Retinal pigment epithelial cell (primary cell): ENCODE data around the gene PRKG2.

Experiments
- DNase-seq: peaks from one replicate; pipeline ENCODE4 v3.0.0-alpha.2; 2010; ENCODE audit warnings: low read depth
- H3K4me3 ChIP-seq: 2 replicates; pipeline ENCODE4 v1.5.1; 2011; ENCODE audit warnings: mild to moderate bottlenecking, low read length, control low read depth, moderate library complexity
- TF ChIP-seq, protein P1 (sequence below): conservative IDR thresholded peaks from 2 replicates; pipeline ENCODE4 v1.5.1; 2011; ENCODE audit warnings: low read depth, low read length, control low read depth, inconsistent platforms

Gene PRKG2

DNA sequence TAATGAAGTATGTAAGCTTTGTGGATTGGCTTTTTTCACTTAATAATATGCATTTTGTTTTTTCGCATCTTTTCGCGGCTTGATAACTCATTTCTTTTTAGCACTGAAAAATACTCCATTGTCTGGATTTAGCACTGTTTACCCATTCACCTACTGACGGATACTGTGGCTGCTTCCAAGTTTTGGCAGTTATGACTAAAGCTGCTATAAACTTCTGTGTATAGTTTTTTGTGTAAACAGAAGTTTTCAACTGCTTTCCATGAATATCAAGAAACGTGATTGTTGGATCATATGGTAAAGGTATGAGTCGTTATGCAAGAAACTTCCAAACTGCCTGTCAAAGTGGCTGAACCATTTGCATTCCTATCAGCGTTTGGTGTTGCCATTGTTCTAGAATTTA lies 96.9 kb downstream of the PRKG2 start:
- TF ChIP-seq, protein P1, sequence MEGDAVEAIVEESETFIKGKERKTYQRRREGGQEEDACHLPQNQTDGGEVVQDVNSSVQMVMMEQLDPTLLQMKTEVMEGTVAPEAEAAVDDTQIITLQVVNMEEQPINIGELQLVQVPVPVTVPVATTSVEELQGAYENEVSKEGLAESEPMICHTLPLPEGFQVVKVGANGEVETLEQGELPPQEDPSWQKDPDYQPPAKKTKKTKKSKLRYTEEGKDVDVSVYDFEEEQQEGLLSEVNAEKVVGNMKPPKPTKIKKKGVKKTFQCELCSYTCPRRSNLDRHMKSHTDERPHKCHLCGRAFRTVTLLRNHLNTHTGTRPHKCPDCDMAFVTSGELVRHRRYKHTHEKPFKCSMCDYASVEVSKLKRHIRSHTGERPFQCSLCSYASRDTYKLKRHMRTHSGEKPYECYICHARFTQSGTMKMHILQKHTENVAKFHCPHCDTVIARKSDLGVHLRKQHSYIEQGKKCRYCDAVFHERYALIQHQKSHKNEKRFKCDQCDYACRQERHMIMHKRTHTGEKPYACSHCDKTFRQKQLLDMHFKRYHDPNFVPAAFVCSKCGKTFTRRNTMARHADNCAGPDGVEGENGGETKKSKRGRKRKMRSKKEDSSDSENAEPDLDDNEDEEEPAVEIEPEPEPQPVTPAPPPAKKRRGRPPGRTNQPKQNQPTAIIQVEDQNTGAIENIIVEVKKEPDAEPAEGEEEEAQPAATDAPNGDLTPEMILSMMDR, result no peak
- DNase-seq, result no peak

DNA sequence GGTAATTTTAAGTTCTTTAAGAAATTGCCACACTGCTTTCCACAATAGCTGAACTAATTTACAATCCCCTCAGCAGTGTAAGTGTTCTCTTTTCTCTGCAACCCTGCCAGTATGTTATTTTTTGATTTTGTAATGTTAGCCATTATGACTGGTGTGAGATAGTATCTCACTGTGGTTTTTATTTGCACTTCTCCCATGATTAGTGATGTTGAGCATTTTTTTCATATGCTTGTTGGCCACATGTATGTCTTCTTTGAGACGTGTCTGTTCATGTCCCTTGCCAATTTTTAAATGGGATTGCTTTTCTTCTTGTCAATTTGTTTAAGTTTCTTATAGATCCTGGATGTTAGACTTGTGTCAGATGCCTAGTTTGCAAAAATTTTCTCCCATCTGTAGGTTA lies 98.5 kb downstream of the PRKG2 start:
- no peak for DNase-seq
- TF ChIP-seq, protein P1, result no peak
- no peak overlapping the region for H3K4me3 ChIP-seq

More for the DNA sequence above, 96.9 kb downstream of the PRKG2 start:
- no peak overlapping the region for H3K4me3 ChIP-seq

DNA sequence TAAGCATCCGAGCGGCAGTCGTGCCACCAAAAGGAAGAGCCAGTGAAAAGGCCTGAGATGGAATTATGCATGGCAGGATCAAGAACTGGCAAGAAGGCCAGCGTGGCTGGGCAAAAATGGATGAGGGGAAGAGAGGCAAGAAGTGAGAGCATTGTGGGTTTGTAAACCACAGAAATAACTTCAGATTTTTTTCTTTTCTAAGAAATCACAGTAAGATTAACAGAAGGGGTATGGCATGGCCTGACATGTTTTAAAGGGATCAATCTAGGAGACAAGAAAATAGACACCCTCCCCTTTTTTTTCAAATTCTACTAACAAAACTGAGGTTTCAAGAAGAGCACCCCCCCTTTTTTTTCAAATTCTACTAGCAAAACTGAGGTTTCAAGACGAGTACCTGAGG lies 102.0 kb downstream of the PRKG2 start:
- TF ChIP-seq, protein P1, result no peak
- DNase-seq, result no peak

DNA sequence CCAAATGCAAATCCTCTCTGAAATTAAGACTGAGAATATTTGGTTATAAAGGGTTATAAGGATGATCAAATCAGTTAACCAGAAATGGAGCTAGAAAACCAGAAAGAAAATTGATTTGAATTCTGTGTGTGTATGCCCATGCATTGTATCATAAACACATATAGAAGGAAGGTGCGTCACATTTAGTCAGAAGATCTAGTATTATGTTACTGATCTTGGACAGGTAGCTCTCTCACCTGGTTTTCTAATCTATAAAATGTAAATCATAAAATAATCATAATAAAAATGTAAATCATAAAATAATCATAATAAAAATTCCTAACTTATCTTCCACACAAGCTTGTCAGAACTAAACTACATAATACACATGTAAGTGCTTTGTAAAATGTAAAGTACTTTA lies 105.7 kb downstream of the PRKG2 start:
- DNase-seq, result no peak
- TF ChIP-seq, protein P1, result no peak
- H3K4me3 ChIP-seq, result no peak overlapping the region

More for the DNA sequence above, 102.0 kb downstream of the PRKG2 start:
- no peak overlapping the region for H3K4me3 ChIP-seq

DNA sequence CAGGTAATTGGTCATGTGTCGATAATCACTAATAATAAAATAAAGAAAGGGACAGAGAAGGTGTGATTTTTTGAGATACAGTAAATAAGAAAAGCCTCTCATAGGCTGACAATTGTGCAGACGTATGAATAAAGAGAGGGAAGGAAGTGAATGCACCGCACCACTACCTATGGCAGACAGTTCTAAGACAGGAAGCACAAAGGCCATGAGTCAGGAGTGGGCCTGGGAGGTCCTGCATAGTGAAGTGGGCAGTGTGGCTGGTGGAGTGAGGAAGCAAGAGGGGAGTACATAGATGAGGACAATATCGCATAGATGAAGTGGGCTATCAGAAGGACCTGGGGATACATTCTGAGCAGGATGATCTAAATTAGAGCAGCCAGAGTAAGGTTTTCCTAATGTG lies 108.9 kb downstream of the PRKG2 start:
- H3K4me3 ChIP-seq, result no peak overlapping the region
- TF ChIP-seq, protein P1, result no peak
- no peak for DNase-seq

DNA sequence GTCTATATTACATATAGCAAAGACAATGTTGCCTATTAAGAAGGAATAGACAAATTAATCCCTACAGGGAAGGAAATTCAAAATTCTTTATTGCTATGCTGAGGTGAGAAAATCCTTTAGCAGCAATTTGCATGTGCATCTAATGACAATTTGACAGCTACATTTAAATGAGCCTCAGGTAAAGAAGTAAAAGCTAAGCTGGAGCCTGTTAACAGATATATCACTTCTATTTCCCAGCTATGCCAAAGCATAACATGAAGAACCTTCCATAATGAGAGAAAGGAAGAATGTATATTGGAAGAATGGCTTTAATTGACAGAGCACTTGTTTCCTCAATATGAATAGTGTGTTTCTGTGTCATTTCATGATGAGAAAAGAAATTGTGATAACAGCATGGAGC lies 112.9 kb downstream of the PRKG2 start:
- TF ChIP-seq, protein P1, result no peak
- DNase-seq, result no peak
- H3K4me3 ChIP-seq, result no peak overlapping the region

DNA sequence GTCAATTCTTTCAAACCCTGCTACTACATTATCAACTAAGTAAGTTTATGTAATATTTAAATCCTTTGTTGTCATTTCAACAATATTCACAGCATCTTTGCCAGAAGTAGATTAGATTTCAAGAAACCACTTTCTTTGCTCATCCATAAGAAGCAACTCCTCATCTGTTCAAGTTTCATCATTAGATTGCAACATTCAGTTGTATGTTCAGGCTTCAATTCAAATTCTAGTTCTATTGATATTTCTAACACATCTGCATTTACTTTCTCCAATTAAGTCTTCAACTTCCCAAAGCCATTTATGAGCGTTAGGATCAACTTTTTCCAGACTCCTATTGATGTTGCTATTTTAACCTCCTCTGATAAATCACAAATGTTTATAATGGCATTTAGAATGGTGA lies 118.5 kb downstream of the PRKG2 start:
- H3K4me3 ChIP-seq, result no peak overlapping the region
- TF ChIP-seq, protein P1, result no peak
- DNase-seq, result no peak
